ENCODE measurements around the gene MEX3B.

The MEX3B gene

DNA sequence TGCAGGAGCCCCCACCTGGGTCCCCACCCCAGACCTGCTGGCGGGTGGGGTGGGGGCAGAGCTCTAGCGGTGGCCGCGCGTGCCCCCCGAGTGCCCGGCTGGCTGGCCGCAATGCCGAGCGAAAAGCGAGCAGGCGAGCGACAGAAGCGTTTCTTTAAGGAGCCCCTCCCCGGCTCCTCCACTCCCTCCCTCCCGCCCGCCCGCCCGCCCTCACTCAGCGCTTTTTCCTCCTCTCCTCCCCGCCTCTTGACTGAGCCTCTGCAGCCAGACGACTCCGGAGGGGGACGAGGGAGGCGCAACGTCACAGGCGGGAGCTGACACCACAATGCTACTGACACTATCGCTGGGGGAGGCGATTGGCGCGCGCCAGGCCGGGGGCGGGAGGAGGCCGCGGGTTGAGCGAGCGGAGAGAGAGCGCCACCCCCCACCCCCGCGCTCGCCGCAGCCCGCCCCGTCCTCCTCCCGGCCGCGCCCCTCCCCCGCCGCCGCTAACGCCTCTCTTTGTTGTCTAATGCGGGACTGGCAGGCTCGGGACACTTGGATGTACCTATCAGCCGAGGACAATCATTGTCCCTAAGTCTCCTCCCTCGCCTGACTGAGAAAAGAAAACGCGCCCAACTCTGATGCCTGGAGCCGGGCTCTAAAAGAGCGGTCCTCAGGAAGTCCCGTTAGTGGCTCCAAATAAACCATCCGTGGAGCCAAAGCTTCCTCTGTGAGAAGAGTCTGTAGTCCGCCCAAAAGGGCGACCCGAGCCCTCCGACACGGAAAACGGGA is at the start of gene MEX3B (continued):
- TF ChIP-seq REPIN1 (tag by site-specific recombination; IDR thresholded peaks at IDR 0.05; ENCODE audit: low read depth) = no peak
- no peak for TF ChIP-seq ZNF548 (tag by site-specific recombination; IDR thresholded peaks at IDR 0.05)
- TF ChIP-seq KLF16 (tag by site-specific recombination; IDR thresholded peaks at IDR 0.05) = no peak
- TF ChIP-seq ZNF341 (tag by site-specific recombination; IDR thresholded peaks at IDR 0.05; ENCODE audit: low read depth) = peak; percentile 57
- TF ChIP-seq ZNF596 (tag by site-specific recombination; IDR thresholded peaks at IDR 0.05) = peak; percentile 71; the same call in 1 of the 2 replicates
- TF ChIP-seq, protein P1, sequence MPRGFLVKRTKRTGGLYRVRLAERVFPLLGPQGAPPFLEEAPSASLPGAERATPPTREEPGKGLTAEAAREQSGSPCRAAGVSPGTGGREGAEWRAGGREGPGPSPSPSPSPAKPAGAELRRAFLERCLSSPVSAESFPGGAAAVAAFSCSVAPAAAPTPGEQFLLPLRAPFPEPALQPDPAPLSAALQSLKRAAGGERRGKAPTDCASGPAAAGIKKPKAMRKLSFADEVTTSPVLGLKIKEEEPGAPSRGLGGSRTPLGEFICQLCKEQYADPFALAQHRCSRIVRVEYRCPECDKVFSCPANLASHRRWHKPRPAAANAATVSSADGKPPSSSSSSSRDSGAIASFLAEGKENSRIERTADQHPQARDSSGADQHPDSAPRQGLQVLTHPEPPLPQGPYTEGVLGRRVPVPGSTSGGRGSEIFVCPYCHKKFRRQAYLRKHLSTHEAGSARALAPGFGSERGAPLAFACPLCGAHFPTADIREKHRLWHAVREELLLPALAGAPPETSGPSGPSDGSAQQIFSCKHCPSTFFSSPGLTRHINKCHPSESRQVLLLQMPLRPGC (tag by site-specific recombination; IDR thresholded peaks at IDR 0.05) = no peak
- no peak for TF ChIP-seq HOXC10 (CRISPR knock-in tag; IDR thresholded peaks at IDR 0.05)
- TF ChIP-seq ZNF558 (tag by site-specific recombination; IDR thresholded peaks at IDR 0.05) = no peak
- TF ChIP-seq ZNF677 (tag by site-specific recombination; IDR thresholded peaks at IDR 0.05) = no peak
- TF ChIP-seq, protein P2, sequence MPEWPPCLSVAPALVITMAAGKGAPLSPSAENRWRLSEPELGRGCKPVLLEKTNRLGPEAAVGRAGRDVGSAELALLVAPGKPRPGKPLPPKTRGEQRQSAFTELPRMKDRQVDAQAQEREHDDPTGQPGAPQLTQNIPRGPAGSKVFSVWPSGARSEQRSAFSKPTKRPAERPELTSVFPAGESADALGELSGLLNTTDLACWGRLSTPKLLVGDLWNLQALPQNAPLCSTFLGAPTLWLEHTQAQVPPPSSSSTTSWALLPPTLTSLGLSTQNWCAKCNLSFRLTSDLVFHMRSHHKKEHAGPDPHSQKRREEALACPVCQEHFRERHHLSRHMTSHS (tag by site-specific recombination; IDR thresholded peaks at IDR 0.05) = no peak
- no peak for TF ChIP-seq ZNF785 (tag by site-specific recombination; IDR thresholded peaks at IDR 0.05)
- TF ChIP-seq, protein P3, sequence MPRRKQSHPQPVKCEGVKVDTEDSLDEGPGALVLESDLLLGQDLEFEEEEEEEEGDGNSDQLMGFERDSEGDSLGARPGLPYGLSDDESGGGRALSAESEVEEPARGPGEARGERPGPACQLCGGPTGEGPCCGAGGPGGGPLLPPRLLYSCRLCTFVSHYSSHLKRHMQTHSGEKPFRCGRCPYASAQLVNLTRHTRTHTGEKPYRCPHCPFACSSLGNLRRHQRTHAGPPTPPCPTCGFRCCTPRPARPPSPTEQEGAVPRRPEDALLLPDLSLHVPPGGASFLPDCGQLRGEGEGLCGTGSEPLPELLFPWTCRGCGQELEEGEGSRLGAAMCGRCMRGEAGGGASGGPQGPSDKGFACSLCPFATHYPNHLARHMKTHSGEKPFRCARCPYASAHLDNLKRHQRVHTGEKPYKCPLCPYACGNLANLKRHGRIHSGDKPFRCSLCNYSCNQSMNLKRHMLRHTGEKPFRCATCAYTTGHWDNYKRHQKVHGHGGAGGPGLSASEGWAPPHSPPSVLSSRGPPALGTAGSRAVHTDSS (tag by site-specific recombination; IDR thresholded peaks at IDR 0.05) = 0 out of 2 replicates have a peak, but pooled peaks have one; percentile 20
- TF ChIP-seq ZIC2 (tag by site-specific recombination; IDR thresholded peaks at IDR 0.05) = no peak
- no peak for TF ChIP-seq ZNF2 (tag by site-specific recombination; IDR thresholded peaks at IDR 0.05)
- no peak for TF ChIP-seq HOXD13 (CRISPR knock-in tag; IDR thresholded peaks at IDR 0.05; ENCODE audit: borderline replicate concordance)
- peak; percentile 42 for TF ChIP-seq ZBTB17 (tag by site-specific recombination; IDR thresholded peaks at IDR 0.05)
- no peak for TF ChIP-seq ZNF19 (tag by site-specific recombination; IDR thresholded peaks at IDR 0.05; ENCODE audit: low read depth)
- TF ChIP-seq, protein P4, sequence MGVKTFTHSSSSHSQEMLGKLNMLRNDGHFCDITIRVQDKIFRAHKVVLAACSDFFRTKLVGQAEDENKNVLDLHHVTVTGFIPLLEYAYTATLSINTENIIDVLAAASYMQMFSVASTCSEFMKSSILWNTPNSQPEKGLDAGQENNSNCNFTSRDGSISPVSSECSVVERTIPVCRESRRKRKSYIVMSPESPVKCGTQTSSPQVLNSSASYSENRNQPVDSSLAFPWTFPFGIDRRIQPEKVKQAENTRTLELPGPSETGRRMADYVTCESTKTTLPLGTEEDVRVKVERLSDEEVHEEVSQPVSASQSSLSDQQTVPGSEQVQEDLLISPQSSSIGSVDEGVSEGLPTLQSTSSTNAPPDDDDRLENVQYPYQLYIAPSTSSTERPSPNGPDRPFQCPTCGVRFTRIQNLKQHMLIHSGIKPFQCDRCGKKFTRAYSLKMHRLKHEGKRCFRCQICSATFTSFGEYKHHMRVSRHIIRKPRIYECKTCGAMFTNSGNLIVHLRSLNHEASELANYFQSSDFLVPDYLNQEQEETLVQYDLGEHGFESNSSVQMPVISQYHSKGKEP (tag by site-specific recombination; IDR thresholded peaks at IDR 0.05) = no peak
- TF ChIP-seq, protein P5, sequence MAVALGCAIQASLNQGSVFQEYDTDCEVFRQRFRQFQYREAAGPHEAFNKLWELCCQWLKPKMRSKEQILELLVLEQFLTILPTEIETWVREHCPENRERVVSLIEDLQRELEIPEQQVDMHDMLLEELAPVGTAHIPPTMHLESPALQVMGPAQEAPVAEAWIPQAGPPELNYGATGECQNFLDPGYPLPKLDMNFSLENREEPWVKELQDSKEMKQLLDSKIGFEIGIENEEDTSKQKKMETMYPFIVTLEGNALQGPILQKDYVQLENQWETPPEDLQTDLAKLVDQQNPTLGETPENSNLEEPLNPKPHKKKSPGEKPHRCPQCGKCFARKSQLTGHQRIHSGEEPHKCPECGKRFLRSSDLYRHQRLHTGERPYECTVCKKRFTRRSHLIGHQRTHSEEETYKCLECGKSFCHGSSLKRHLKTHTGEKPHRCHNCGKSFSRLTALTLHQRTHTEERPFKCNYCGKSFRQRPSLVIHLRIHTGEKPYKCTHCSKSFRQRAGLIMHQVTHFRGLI (tag by site-specific recombination; IDR thresholded peaks at IDR 0.05) = no peak
- TF ChIP-seq, protein P6, sequence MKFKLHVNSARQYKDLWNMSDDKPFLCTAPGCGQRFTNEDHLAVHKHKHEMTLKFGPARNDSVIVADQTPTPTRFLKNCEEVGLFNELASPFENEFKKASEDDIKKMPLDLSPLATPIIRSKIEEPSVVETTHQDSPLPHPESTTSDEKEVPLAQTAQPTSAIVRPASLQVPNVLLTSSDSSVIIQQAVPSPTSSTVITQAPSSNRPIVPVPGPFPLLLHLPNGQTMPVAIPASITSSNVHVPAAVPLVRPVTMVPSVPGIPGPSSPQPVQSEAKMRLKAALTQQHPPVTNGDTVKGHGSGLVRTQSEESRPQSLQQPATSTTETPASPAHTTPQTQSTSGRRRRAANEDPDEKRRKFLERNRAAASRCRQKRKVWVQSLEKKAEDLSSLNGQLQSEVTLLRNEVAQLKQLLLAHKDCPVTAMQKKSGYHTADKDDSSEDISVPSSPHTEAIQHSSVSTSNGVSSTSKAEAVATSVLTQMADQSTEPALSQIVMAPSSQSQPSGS (tag by site-specific recombination; IDR thresholded peaks at IDR 0.05; ENCODE audit: low read depth) = no peak
- TF ChIP-seq ZNF391 (tag by site-specific recombination; IDR thresholded peaks at IDR 0.05; ENCODE audit: borderline replicate concordance, low read depth) = no peak
- TF ChIP-seq ZNF138 (tag by site-specific recombination; IDR thresholded peaks at IDR 0.05; ENCODE audit: borderline replicate concordance) = no peak
- TF ChIP-seq, protein P7, sequence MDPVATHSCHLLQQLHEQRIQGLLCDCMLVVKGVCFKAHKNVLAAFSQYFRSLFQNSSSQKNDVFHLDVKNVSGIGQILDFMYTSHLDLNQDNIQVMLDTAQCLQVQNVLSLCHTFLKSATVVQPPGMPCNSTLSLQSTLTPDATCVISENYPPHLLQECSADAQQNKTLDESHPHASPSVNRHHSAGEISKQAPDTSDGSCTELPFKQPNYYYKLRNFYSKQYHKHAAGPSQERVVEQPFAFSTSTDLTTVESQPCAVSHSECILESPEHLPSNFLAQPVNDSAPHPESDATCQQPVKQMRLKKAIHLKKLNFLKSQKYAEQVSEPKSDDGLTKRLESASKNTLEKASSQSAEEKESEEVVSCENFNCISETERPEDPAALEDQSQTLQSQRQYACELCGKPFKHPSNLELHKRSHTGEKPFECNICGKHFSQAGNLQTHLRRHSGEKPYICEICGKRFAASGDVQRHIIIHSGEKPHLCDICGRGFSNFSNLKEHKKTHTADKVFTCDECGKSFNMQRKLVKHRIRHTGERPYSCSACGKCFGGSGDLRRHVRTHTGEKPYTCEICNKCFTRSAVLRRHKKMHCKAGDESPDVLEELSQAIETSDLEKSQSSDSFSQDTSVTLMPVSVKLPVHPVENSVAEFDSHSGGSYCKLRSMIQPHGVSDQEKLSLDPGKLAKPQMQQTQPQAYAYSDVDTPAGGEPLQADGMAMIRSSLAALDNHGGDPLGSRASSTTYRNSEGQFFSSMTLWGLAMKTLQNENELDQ (tag by site-specific recombination; IDR thresholded peaks at IDR 0.05; ENCODE audit: low read depth) = no peak
- no peak for TF ChIP-seq FEZF1 (tag by site-specific recombination; IDR thresholded peaks at IDR 0.05)
- no peak for TF ChIP-seq TRIM28 (IDR thresholded peaks at IDR 0.05; ENCODE audit: borderline replicate concordance, low read length)
- no peak for TF ChIP-seq YY2 (tag by site-specific recombination; IDR thresholded peaks at IDR 0.05)
- TF ChIP-seq ZNF274 (IDR thresholded peaks at IDR 0.05; ENCODE audit: low read length) = no peak
- TF ChIP-seq ZNF274 (tag by site-specific recombination; IDR thresholded peaks at IDR 0.05; ENCODE audit: borderline replicate concordance) = no peak
- TF ChIP-seq ZNF10 (tag by site-specific recombination; IDR thresholded peaks at IDR 0.05) = no peak
- peak; percentile 82 for TF ChIP-seq ZFHX2 (tag by site-specific recombination; conservative IDR thresholded peaks at IDR 0.05)

Data from HEK293 (cell line).